HepG2 (cell line): ENCODE data around the gene GLT1D1. TPM values are rescaled to one million over a fixed set of nuclear protein-coding genes. Genes with fewer than 3 reads are reported as not detected.

Experiments
- ATAC-seq: fragments of 200-7000 bp; cut with Tn5 transposase; 3 replicates; pipeline ENCODE4 v1.9.1; 2020; ENCODE audit warnings: mild to moderate bottlenecking, moderate library complexity
- BruUV-seq: library from RNA; stranded (reverse); fragments of 400-500 nt; replicated peaks from 2 replicates; lab custom pipeline; 2021; lab: Mats Ljungman, UMichigan
- CTCF ChIA-PET: fragments of 300-600 bp; formaldehyde crosslinking; extraction: SDS; loops from one replicate; lab custom pipeline; 2021; ENCODE audit warnings: low total read pairs, inconsistent platforms, low intra/inter-chr PET ratio; lab: Yijun Ruan, JAX
- POLR2A ChIA-PET: fragments of 350-600 bp; sonication (Branson Sonifier 250); formaldehyde crosslinking; loops from one replicate; lab custom pipeline; 2020; ENCODE audit warnings: antibody characterized with exemption, inconsistent platforms; lab: Yijun Ruan, JAX
- DNase-seq: peaks from one replicate; pipeline ENCODE4 v3.0.0-alpha.2; 2015; ENCODE audit warnings: low spot score
- FAIRE-seq: peaks from 3 replicates; lab custom pipeline; 2011; peaks lifted over from hg19 to GRCh38; lab: Jason Lieb, UNC
- H2AFZ ChIP-seq: one replicate; pipeline ENCODE4 v1.6.1; 2011; ENCODE audit warnings: low read length, inconsistent platforms
- H3K27ac ChIP-seq: fragments of 300-600 bp; 3 replicates; pipeline ENCODE4 v1.8.0; 2011; ENCODE audit warnings: mixed run types, mild to moderate bottlenecking, mixed read lengths, low read length, inconsistent platforms; ENCODE audit not compliant: insufficient read depth; ENCODE audit errors: extremely low read length
- H3K27me3 ChIP-seq, 2 experiments: fragments of 200-600 bp in 1 of 2; 2 replicates in 1 of 2; 3 replicates in 1 of 2; pipeline versions ENCODE4 v1.6.0 to v1.8.0; 2011; ENCODE audit warnings: low read length in 2 of 2, mild to moderate bottlenecking in 2 of 2, moderate library complexity in 2 of 2, inconsistent platforms in 1 of 2; ENCODE audit not compliant: insufficient read depth in 2 of 2, control insufficient read depth in 1 of 2
- H3K36me3 ChIP-seq, 2 experiments: fragments of 200-600 bp in 1 of 2; replicated peaks in 1 of 2; 2 replicates in 1 of 2; 3 replicates in 1 of 2; pipeline versions ENCODE4 v1.5.1 to v1.8.0; 2011; ENCODE audit warnings: low read length in 2 of 2, inconsistent platforms in 1 of 2; ENCODE audit not compliant: insufficient read depth in 2 of 2, control insufficient read depth in 1 of 2
- H3K4me1 ChIP-seq: 2 replicates; pipeline ENCODE4 v1.5.1; 2012; ENCODE audit warnings: low read length, inconsistent platforms; ENCODE audit not compliant: insufficient read depth
- H3K4me2 ChIP-seq: 2 replicates; pipeline ENCODE4 v1.6.0; 2011; ENCODE audit warnings: low read depth, low read length, inconsistent platforms
- H3K4me3 ChIP-seq, 3 experiments: fragments of 200-600 bp in 1 of 3; sonication (generic), shearing (Covaris generic) in 1 of 3; replicated peaks in 1 of 3; 2 replicates each; pipeline ENCODE4 v1.5.1; 2011 to 2016; ENCODE audit warnings: low read length in 3 of 3, inconsistent platforms in 2 of 3, low read depth in 2 of 3, mild to moderate bottlenecking in 2 of 3, control low read depth in 1 of 3, mixed read lengths in 1 of 3; ENCODE audit not compliant: insufficient read depth in 1 of 3
- H3K79me2 ChIP-seq: one replicate; pipeline ENCODE4 v1.6.1; 2011; ENCODE audit warnings: low read length, inconsistent platforms; ENCODE audit not compliant: insufficient read depth
- H3K9ac ChIP-seq: 2 replicates; pipeline ENCODE4 v1.6.0; 2011; ENCODE audit warnings: mild to moderate bottlenecking, low read depth, low read length, inconsistent platforms; ENCODE audit not compliant: insufficient read depth
- H3K9me3 ChIP-seq: 2 replicates; pipeline ENCODE4 v1.5.1; 2012; ENCODE audit warnings: mild to moderate bottlenecking, low read length
- H4K20me1 ChIP-seq: 2 replicates; pipeline ENCODE4 v1.6.0; 2011; ENCODE audit warnings: inconsistent platforms, mild to moderate bottlenecking, low read length, moderate library complexity; ENCODE audit not compliant: insufficient read depth
- AKAP8 ChIP-seq: sonication (generic); formaldehyde crosslinking; IDR thresholded peaks from 2 replicates; pipeline ENCODE4 v1.5.1; 2020; ENCODE audit warnings: mild to moderate bottlenecking, missing genetic modification reagents
- EEA1 ChIP-seq: sonication (generic); formaldehyde crosslinking; IDR thresholded peaks from 2 replicates; pipeline ENCODE4 v1.5.1; 2020; ENCODE audit warnings: mild to moderate bottlenecking, missing genetic modification reagents, borderline replicate concordance
- HNRNPK ChIP-seq: fragments of 200-400 bp; formaldehyde crosslinking; IDR thresholded peaks from 2 replicates; pipeline ENCODE4 v1.6.1; 2018; ENCODE audit warnings: low read length, low read depth, moderate library complexity, mild to moderate bottlenecking; ENCODE audit not compliant: poor library complexity, severe bottlenecking
- JDP2 ChIP-seq: sonication (generic); formaldehyde crosslinking; IDR thresholded peaks from 2 replicates; pipeline ENCODE4 v1.8.1; 2022; ENCODE audit warnings: missing genetic modification reagents, borderline replicate concordance
- KLF9 ChIP-seq: IDR thresholded peaks from 2 replicates; pipeline ENCODE4 v1.6.1; 2016; ENCODE audit warnings: low read depth
- POLR2AphosphoS5 ChIP-seq: IDR thresholded peaks from 2 replicates; pipeline ENCODE4 v1.6.1; 2012; ENCODE audit warnings: low read depth, low read length
- SRSF4 ChIP-seq: fragments of 200-400 bp; formaldehyde crosslinking; IDR thresholded peaks from one replicate; pipeline ENCODE4 v1.6.1; 2018; ENCODE audit warnings: mild to moderate bottlenecking, low read depth, low read length, moderate library complexity; ENCODE audit not compliant: poor library complexity, severe bottlenecking
- TOPORS ChIP-seq: sonication (generic); formaldehyde crosslinking; IDR thresholded peaks from 2 replicates; pipeline ENCODE4 v1.8.0; 2023; ENCODE audit warnings: mild to moderate bottlenecking, missing genetic modification reagents
- ZBTB20 ChIP-seq: sonication (generic); formaldehyde crosslinking; IDR thresholded peaks from 2 replicates; pipeline ENCODE4 v1.8.1; 2023; ENCODE audit warnings: missing genetic modification reagents, low read depth, mild to moderate bottlenecking, borderline replicate concordance
- ZFP36L1 ChIP-seq: sonication (generic); formaldehyde crosslinking; IDR thresholded peaks from 2 replicates; pipeline ENCODE4 v1.8.0; 2022; ENCODE audit warnings: mild to moderate bottlenecking, missing genetic modification reagents, moderate library complexity
- ZMYM4 ChIP-seq: sonication (generic); formaldehyde crosslinking; IDR thresholded peaks from 2 replicates; pipeline ENCODE4 v1.8.1; 2023; ENCODE audit warnings: mild to moderate bottlenecking, missing genetic modification reagents
- ZNF773 ChIP-seq: sonication (generic); formaldehyde crosslinking; IDR thresholded peaks from 2 replicates; pipeline ENCODE4 v1.4.0; 2020; ENCODE audit warnings: missing genetic modification reagents, borderline replicate concordance
- ZNF878 ChIP-seq: sonication (generic); formaldehyde crosslinking; IDR thresholded peaks from 2 replicates; pipeline ENCODE4 v1.8.1; 2023; ENCODE audit warnings: mild to moderate bottlenecking, missing genetic modification reagents, moderate library complexity
- ZNF879 ChIP-seq: sonication (generic); formaldehyde crosslinking; IDR thresholded peaks from 2 replicates; pipeline ENCODE4 v1.8.1; 2023; ENCODE audit warnings: missing genetic modification reagents
- WGBS: methylation state at CpG from one replicate; pipeline ENCODE4 v1.1.6; 2017; ENCODE audit warnings: low lambda C conversion rate; 5-methylcytosine and 5-hydroxymethylcytosine counted together
- in situ Hi-C: cut with HindIII; loops from 2 replicates; pipeline ENCODE4 v1.10.0; 2017; ENCODE audit warnings: low pct_unique_long_range_greater_than_20kb; ENCODE audit not compliant: extremely low pct_ligation_motif_present
- intact Hi-C: fragments of 100-400 bp; cut with micrococcal nuclease; formaldehyde crosslinking; loops from one replicate; pipeline ENCODE4 v1.10.0; 2022; ENCODE audit not compliant: unreplicated experiment
- polyA plus RNA-seq, 8 experiments: library from polyadenylated mRNA; depleted of rRNA in 3 of 8; stranded (reverse) in 7 of 8; unstranded in 1 of 8; fragments of >200 nt; fragmentation: Illumina TruSeq in 4 of 8; extraction: Trizol in 4 of 8; gene quantifications; 2 replicates each; pipeline versions ENCODE4 v1.2.1 to v1.2.3, GENCODE V29; 2011 to 2016; ENCODE audit warnings: low read depth in 4 of 8, missing spikeins in 1 of 8, mixed read lengths in 1 of 8; ENCODE audit not compliant: insufficient read depth in 1 of 8
- total RNA-seq, 5 experiments: library from RNA; depleted of rRNA; stranded (reverse); fragments of >200 nt; fragmentation: Illumina TruSeq; extraction: Trizol; gene quantifications; 2 replicates each; pipeline ENCODE4 v1.2.3, GENCODE V29; 2016; ENCODE audit warnings: low read depth in 1 of 5
- TF ChIP-seq, protein P1 (sequence below): sonication (generic); formaldehyde crosslinking; IDR thresholded peaks from 2 replicates; pipeline ENCODE4 v1.4.0; 2020; ENCODE audit warnings: missing genetic modification reagents, borderline replicate concordance
- TF ChIP-seq, protein P2 (sequence below): sonication (generic); formaldehyde crosslinking; IDR thresholded peaks from 2 replicates; pipeline ENCODE4 v1.4.0; 2020; ENCODE audit warnings: missing genetic modification reagents
- TF ChIP-seq, protein P3 (sequence below): sonication (generic); formaldehyde crosslinking; IDR thresholded peaks from 2 replicates; pipeline ENCODE4 v1.4.0; 2020; ENCODE audit warnings: missing genetic modification reagents
- TF ChIP-seq, protein P4 (sequence below): sonication (generic); formaldehyde crosslinking; IDR thresholded peaks from 2 replicates; pipeline ENCODE4 v1.8.0; 2022; ENCODE audit warnings: low read depth, missing genetic modification reagents

Gene GLT1D1
- total and polyA plus RNA-seq, 2 of the 13 experiments (the other 11 are each of a cell fraction or from before 2014, with no cell fraction given), result 0.09 to 0.17 TPM

DNA sequence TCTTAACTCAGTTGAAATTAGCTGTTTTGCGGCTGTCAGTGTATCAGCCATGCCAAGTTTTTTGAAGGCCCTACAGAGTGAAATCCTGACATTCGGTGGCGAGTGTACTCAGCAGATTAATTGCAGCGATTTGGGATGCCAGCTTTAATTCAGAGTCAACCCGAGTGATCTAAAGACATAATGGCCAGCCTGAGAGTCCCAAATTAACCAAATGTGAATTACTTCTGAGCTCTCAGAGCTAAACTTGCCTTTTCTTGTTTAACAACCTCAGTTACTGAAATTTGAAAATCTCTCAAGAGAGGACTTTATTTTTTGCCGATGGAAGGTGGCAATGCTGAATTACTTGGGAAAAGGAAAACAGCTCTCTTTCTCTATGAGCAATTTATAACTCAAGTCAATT lies 148.5 kb downstream of the GLT1D1 start:
- BruUV-seq, result no TSS peak
- H3K4me1 ChIP-seq, result no peaks in the 10 kb centered on the region
- H3K36me3 ChIP-seq, result no peaks in the 10 kb centered on the region
- no peaks in the 10 kb centered on the region for H3K79me2 ChIP-seq
- H3K9ac ChIP-seq, result no peak overlapping the region
- FAIRE-seq, result no peak
- WGBS, result 18% methylated on average over 6 of the region's 6 CpGs
- POLR2A ChIA-PET, result no interaction called here
- H4K20me1 ChIP-seq, result no peaks in the 10 kb centered on the region
- H3K4me3 ChIP-seq, result no peak overlapping the region
- H3K27ac ChIP-seq, result no peak overlapping the region
- DNase-seq, result no peak
- no peak for ATAC-seq
- H3K27me3 ChIP-seq, result peaks cover 0 to 18% of the 10 kb centered on the region in 2 experiments; a peak in 2 of 5 replicates
- intact Hi-C loops (no loop called here), in situ Hi-C loops (no loop called here)
- no peak overlapping the region for H3K4me2 ChIP-seq
- H2AFZ ChIP-seq, result no peak overlapping the region
- no peaks in the 10 kb centered on the region for H3K9me3 ChIP-seq
- CTCF ChIA-PET, result no interaction called here
- TF ChIP-seq KLF9 (CRISPR knock-in tag), result no peak
- TF ChIP-seq, protein P1, sequence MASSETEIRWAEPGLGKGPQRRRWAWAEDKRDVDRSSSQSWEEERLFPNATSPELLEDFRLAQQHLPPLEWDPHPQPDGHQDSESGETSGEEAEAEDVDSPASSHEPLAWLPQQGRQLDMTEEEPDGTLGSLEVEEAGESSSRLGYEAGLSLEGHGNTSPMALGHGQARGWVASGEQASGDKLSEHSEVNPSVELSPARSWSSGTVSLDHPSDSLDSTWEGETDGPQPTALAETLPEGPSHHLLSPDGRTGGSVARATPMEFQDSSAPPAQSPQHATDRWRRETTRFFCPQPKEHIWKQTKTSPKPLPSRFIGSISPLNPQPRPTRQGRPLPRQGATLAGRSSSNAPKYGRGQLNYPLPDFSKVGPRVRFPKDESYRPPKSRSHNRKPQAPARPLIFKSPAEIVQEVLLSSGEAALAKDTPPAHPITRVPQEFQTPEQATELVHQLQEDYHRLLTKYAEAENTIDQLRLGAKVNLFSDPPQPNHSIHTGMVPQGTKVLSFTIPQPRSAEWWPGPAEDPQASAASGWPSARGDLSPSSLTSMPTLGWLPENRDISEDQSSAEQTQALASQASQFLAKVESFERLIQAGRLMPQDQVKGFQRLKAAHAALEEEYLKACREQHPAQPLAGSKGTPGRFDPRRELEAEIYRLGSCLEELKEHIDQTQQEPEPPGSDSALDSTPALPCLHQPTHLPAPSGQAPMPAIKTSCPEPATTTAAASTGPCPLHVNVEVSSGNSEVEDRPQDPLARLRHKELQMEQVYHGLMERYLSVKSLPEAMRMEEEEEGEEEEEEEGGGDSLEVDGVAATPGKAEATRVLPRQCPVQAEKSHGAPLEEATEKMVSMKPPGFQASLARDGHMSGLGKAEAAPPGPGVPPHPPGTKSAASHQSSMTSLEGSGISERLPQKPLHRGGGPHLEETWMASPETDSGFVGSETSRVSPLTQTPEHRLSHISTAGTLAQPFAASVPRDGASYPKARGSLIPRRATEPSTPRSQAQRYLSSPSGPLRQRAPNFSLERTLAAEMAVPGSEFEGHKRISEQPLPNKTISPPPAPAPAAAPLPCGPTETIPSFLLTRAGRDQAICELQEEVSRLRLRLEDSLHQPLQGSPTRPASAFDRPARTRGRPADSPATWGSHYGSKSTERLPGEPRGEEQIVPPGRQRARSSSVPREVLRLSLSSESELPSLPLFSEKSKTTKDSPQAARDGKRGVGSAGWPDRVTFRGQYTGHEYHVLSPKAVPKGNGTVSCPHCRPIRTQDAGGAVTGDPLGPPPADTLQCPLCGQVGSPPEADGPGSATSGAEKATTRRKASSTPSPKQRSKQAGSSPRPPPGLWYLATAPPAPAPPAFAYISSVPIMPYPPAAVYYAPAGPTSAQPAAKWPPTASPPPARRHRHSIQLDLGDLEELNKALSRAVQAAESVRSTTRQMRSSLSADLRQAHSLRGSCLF (CRISPR knock-in tag), result no peak
- TF ChIP-seq ZMYM4 (CRISPR knock-in tag), result no peak
- TF ChIP-seq TOPORS (CRISPR knock-in tag), result no peak
- no peak for TF ChIP-seq ZNF878
- no peak for TF ChIP-seq ZNF879
- TF ChIP-seq SRSF4, result no peak
- TF ChIP-seq AKAP8 (CRISPR knock-in tag), result no peak
- TF ChIP-seq, protein P2, sequence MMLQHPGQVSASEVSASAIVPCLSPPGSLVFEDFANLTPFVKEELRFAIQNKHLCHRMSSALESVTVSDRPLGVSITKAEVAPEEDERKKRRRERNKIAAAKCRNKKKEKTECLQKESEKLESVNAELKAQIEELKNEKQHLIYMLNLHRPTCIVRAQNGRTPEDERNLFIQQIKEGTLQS, result no peak
- TF ChIP-seq ZNF773, result no peak
- no peak for TF ChIP-seq EEA1 (CRISPR knock-in tag)
- TF ChIP-seq, protein P3, sequence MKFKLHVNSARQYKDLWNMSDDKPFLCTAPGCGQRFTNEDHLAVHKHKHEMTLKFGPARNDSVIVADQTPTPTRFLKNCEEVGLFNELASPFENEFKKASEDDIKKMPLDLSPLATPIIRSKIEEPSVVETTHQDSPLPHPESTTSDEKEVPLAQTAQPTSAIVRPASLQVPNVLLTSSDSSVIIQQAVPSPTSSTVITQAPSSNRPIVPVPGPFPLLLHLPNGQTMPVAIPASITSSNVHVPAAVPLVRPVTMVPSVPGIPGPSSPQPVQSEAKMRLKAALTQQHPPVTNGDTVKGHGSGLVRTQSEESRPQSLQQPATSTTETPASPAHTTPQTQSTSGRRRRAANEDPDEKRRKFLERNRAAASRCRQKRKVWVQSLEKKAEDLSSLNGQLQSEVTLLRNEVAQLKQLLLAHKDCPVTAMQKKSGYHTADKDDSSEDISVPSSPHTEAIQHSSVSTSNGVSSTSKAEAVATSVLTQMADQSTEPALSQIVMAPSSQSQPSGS (CRISPR knock-in tag), result no peak
- no peak for TF ChIP-seq JDP2 (CRISPR knock-in tag)
- no peak for TF ChIP-seq POLR2AphosphoS5
- TF ChIP-seq ZFP36L1, result no peak
- TF ChIP-seq, protein P4, sequence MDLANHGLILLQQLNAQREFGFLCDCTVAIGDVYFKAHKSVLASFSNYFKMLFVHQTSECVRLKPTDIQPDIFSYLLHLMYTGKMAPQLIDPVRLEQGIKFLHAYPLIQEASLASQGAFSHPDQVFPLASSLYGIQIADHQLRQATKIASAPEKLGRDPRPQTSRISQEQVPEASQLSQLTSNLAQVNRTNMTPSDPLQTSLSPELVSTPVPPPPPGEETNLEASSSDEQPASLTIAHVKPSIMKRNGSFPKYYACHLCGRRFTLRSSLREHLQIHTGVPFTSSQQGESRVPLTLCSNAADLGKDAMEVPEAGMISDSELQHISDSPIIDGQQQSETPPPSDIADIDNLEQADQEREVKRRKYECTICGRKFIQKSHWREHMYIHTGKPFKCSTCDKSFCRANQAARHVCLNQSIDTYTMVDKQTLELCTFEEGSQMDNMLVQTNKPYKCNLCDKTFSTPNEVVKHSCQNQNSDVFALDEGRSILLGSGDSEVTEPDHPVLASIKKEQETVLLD (CRISPR knock-in tag), result no peak
- no peak for TF ChIP-seq ZBTB20
- no peak for TF ChIP-seq HNRNPK
